Prostate gland (tissue), 2 donors: Measurements from ENCODE around the gene PCDH9. TPM values are rescaled to one million over a fixed set of nuclear protein-coding genes. Genes with fewer than 3 reads are reported as not detected.

Experiments
- DNase-seq: peaks from one replicate; pipeline ENCODE4 v3.0.0-alpha.2; 2019; ENCODE audit warnings: low spot score
- H3K27ac ChIP-seq, 2 donors: fragments of 200-600 bp; sonication (generic); 2 replicates each; pipeline ENCODE4 v1.5.1; 2017 to 2019
- H3K27me3 ChIP-seq: fragments of 200-600 bp; sonication (generic); replicated peaks from 2 replicates; pipeline ENCODE4 v1.5.1; 2019; ENCODE audit not compliant: insufficient read depth
- H3K36me3 ChIP-seq, 2 donors: fragments of 200-600 bp; sonication (generic); 1 replicate in 1 of 2; 2 replicates in 1 of 2; pipeline versions ENCODE4 v1.5.1 to v1.8.1; 2017 to 2019
- H3K4me1 ChIP-seq: fragments of 200-600 bp; sonication (generic); replicated peaks from 2 replicates; pipeline ENCODE4 v1.5.1; 2019
- H3K4me3 ChIP-seq, 2 donors: fragments of 200-600 bp; sonication (generic); 2 replicates each; pipeline ENCODE4 v1.5.1; 2017 to 2019
- H3K9me3 ChIP-seq: fragments of 200-600 bp; sonication (generic); 2 replicates; pipeline ENCODE4 v1.5.1; 2017
- CTCF ChIP-seq, 4 experiments: fragments of 200-600 bp in 2 of 4; fragments of 450-650 bp in 2 of 4; sonication (generic) in 2 of 4; IDR thresholded peaks; 1 replicate in 3 of 4; 2 replicates in 1 of 4; pipeline ENCODE4 v1.5.1; 2016 to 2019; ENCODE audit warnings: antibody characterized with exemption in 4 of 4, mild to moderate bottlenecking in 2 of 4, moderate library complexity in 2 of 4
- POLR2A ChIP-seq: fragments of 450-650 bp; IDR thresholded peaks from one replicate; pipeline ENCODE4 v1.6.1; 2016; ENCODE audit warnings: antibody characterized with exemption, mild to moderate bottlenecking
- POLR2AphosphoS5 ChIP-seq: sonication (generic); formaldehyde crosslinking; IDR thresholded peaks from one replicate; pipeline ENCODE4 v1.6.1; 2017; ENCODE audit warnings: antibody characterized with exemption
- WGBS: methylation state at CpG from one replicate; pipeline ENCODE4 v1.1.5; 2018; 5-methylcytosine and 5-hydroxymethylcytosine counted together
- intact Hi-C: fragments of 100-400 bp; cut with DNase I; formaldehyde crosslinking; loops from one replicate; pipeline ENCODE4 v1.14.2; 2022
- total RNA-seq, 2 donors: library from RNA; depleted of rRNA; stranded (reverse); fragments of >200 nt; gene quantifications; one replicate each; pipeline ENCODE4 v1.1.0, GENCODE V29; 2016

Gene PCDH9
- total RNA-seq, 2 donors from 2014 or later: 1.8 to 5.5 TPM

DNA sequence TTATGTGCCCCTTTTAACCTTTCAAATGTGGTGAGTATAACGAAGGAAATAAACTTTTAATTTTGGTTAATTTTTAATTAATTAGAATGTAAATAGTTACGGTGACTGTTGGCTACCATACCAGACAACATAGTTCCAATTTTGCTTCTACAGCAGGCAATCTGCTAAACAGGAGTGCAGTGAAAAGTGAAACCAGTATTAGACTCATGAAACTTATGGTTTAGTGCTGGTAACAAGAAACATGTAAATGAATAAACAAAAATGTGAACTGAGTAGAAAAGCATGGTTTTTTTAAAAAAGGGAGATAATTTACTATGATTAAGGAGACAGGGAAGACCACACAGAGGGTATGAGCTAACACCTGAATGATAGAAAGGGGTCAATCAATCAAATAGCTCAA, 478.4 kb downstream of the PCDH9 start:
- Histone ChIP-seq H3K36me3 (no peaks in the 10 kb centered on the region), H3K4me3 (no peak overlapping the region), H3K4me1 (no peaks in the 10 kb centered on the region), H3K27ac (no peak overlapping the region), H3K9me3 (no peaks in the 10 kb centered on the region), H3K27me3 (no peaks in the 10 kb centered on the region)
- intact Hi-C loops: no loop called here
- TF ChIP-seq POLR2AphosphoS5: no peak
- TF ChIP-seq CTCF (IDR thresholded peaks at IDR 0.05): no peak
- TF ChIP-seq POLR2A: no peak
- 84% methylated on average over 2 of the region's 2 CpGs for WGBS
- no peak for DNase-seq

- no peak overlapping the region for H3K4me3 ChIP-seq
- H3K9me3 ChIP-seq: no peaks in the 10 kb centered on the region
- H3K36me3 ChIP-seq: no peaks in the 10 kb centered on the region
- TF ChIP-seq POLR2A (no peak), POLR2AphosphoS5 (no peak), CTCF (IDR thresholded peaks at IDR 0.05) (no peak)
- intact Hi-C loops: no loop called here
- no peaks in the 10 kb centered on the region for H3K27me3 ChIP-seq
- H3K4me1 ChIP-seq: no peaks in the 10 kb centered on the region
- no peak for DNase-seq
- H3K27ac ChIP-seq: no peak overlapping the region
- 56% methylated on average over 1 of the region's 1 CpG for WGBS
These were observed 481.4 kb downstream of the PCDH9 start for GRCh38 chr13:66748712-66749111.

- H3K9me3 ChIP-seq: no peaks in the 10 kb centered on the region
- H3K27me3 ChIP-seq: no peaks in the 10 kb centered on the region
- H3K36me3 ChIP-seq: no peaks in the 10 kb centered on the region
- intact Hi-C loops: no loop called here
- H3K27ac ChIP-seq: no peak overlapping the region
- 87% methylated on average over 4 of the region's 4 CpGs for WGBS
- no peak overlapping the region for H3K4me3 ChIP-seq
- no peaks in the 10 kb centered on the region for H3K4me1 ChIP-seq
- TF ChIP-seq POLR2AphosphoS5 (no peak), CTCF (IDR thresholded peaks at IDR 0.05) (no peak), POLR2A (no peak)
- DNase-seq: no peak
These were observed 484.8 kb downstream of the PCDH9 start for GRCh38 chr13:66745307-66745706.

DNA sequence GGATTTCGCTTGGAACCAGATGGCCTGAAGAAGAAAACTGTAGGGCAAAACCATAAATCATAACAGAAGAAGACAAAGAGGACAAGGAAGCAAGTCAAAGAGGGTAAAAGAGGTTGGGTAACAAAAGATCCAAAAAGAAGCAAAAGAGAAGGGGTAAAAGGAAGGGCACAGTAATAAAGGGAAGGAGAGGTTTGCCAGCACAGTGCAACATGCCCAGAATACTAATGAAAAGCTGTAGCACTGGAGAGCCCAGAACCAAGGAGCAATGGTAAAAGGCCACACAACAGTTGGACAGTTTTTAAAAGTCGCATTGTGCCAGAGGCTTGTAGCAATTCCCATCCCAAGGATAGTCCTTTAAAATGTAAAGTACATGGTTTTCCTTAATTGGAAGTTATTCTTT, 506.6 kb downstream of the PCDH9 start:
- Histone ChIP-seq H3K4me1 (no peaks in the 10 kb centered on the region), H3K4me3 (no peak overlapping the region), H3K9me3 (no peaks in the 10 kb centered on the region), H3K27me3 (no peaks in the 10 kb centered on the region), H3K36me3 (no peaks in the 10 kb centered on the region), H3K27ac (no peak overlapping the region)
- TF ChIP-seq POLR2A (no peak), CTCF (IDR thresholded peaks at IDR 0.05) (no peak), POLR2AphosphoS5 (no peak)
- DNase-seq: no peak
- 76% methylated on average over 2 of the region's 2 CpGs for WGBS
- intact Hi-C loops: no loop called here

GRCh38 chr13:66716538-66716937, 513.6 kb downstream of the PCDH9 start:
- no peak for DNase-seq
- TF ChIP-seq POLR2A (no peak), CTCF (IDR thresholded peaks at IDR 0.05) (no peak), POLR2AphosphoS5 (no peak)
- Histone ChIP-seq H3K36me3 (no peaks in the 10 kb centered on the region), H3K4me3 (no peak overlapping the region), H3K27ac (no peak overlapping the region), H3K27me3 (no peaks in the 10 kb centered on the region), H3K9me3 (no peaks in the 10 kb centered on the region), H3K4me1 (no peaks in the 10 kb centered on the region)
- intact Hi-C loops: no loop called here
